Activated T-cell treated with anti-CD3 and anti-CD28 coated beads, Interleukin-2, amount 50 U/mL, for 48 hours (primary cell): ENCODE measurements around the gene ZFAND2A.
A peak's percentile ranks its signal among the peaks of the same experiment; 100 is the strongest.
"Not testable (repeated sequence)": the region's sequence is repeated elsewhere in the genome, so short reads cannot be mapped to it uniquely, and the experiment has no call there.

Experiments
- DNase-seq, 2 experiments: peaks; one replicate each; pipeline ENCODE4 v3.0.0-alpha.2; 2020

The ZFAND2A gene

GRCh38 chr7:1121886-1122831 is 37.8 kb downstream of the ZFAND2A start:
- no peak for DNase-seq

DNA sequence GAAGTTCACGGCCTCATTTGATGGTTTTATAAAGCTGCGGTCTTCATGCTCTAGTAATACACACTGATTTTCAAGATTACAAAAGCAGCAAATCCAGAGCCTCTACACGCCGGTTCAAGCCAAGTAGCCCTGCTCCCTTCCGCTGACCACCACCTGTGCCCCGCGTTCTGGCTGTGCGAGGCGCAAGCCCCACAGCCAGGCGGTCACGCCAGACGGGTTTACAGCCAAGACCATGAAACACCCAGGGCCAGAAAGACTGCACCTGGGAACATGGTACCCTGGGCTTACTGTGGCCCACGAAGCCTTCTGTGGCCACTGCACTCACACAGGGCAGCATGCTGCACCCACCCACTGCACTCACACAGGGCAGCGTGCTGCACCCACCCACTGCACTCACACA is 38.5 kb downstream of the ZFAND2A start:
- DNase-seq, result no peak

DNA sequence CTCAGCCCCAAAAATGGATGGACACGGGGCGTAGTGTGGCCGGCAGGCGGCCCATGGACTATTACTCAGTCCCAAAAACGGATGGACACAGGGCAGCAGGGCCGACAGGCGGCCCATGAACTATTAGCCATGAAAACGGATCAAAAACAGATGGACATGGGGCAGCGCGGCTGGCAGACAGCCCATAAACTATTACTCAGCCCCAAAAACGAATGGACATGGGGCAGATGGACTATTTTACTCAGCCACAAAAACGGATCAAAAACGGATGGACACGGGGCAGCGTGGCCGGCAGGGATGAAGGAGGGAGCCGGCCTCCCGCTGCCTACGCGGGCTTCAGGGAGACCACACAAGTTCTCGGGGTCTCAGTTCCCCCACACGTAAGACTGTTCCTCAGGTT is 39.2 kb downstream of the ZFAND2A start:
- no peak for DNase-seq

DNA sequence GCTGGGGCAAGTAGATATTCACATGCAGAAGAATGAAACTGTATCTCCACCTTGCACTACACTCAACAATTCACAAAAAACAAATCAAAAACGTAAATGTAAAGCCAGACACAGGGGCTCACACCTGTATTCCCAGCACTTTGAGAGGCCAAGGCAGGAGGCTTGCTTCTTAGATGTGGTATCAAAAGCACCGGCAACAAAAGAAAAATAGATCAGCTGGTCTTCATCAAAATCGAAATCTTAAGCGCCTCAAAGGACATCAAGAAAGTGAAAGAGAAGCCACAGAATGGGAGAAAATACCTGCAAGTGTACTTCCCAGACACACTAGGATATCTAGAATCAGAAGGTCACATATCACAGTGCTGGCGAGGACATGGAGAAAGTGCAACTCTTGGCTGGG is 40.8 kb downstream of the ZFAND2A start:
- no peak for DNase-seq

- no peak for DNase-seq
These were observed 42.6 kb downstream of the ZFAND2A start for GRCh38 chr7:1117321-1117928.

DNA sequence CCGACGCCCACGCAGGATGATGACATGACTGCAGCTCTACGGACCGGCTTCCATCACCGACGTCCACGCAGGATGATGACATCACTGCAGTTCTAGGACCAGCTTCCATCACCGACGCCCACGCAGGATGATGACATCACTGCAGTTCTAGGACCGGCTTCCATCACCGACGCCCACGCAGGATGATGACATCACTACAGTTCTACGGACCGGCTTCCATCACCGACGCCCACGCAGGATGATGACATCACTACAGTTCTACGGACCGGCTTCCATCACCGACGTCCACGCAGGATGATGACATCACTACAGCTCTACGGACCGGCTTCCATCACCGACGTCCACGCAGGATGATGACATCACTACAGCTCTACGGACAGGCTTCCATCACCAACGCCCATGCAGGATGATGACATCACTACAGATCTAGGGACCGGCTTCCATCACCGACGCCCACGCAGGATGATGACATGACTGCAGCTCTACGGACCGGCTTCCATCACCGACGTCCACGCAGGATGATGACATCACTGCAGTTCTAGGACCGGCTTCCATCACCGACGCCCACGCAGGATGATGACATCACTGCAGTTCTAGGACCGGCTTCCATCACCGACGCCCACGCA is 43.5 kb downstream of the ZFAND2A start:
- DNase-seq, result not testable (repeated sequence)

GRCh38 chr7:1115171-1116045 is 44.6 kb downstream of the ZFAND2A start:
- DNase-seq, result peak; percentile 31 to 43

DNA sequence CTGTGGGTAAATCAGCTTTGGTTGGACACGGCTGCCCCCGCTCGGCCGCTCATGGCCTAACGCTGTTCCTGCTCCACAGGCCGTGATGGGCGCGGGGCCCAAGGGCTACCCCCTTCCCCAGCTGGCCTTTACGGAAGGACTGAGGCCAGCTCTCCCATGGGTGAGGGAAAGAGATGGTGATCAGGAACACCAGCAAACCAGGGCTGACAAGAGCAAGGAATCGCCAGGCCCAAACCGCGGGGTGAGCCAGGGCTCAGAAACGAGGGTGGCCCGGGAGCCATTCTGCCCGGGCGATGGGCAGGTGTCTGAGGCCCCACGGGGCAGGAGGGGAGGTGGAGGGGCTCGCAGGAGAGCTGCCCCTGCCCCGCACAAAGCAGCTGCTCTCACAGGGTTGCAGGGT is 45.5 kb downstream of the ZFAND2A start:
- no peak for DNase-seq

DNA sequence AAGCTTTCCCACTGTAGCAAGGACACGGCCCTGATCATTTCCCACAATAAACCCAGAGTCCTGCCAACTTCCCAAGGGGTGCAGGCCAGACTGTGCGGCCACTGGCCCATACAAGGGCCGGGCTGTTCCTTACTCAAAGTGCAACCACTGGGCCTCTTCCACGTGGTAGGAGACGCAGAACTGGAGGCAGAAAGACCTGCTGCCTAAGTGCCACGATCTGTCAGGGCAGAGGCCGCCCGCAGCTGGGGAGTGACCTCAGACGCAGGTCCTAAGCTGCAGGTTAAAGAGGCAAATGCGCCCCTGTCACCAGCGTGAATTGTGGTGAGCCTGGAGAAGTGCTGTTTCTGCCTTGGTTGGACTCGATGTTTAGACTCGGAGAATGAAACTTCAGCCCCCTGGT is 45.9 kb downstream of the ZFAND2A start:
- no peak for DNase-seq

DNA sequence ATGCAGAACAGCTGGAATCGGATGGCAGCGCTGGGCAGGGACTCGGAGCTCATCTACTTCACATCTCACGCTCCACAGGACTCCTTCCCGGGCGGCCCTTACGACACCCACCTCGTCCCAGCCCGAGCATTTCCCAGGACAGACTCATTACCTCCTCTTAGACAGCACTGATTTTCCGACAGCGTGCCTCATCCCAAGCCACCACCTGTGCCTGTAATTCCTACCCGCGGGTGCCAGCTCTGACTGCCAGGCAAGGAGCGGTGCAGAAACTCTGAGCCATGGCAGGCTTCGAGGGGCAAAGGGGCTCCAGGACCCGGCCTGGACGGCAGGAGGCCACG is 46.5 kb downstream of the ZFAND2A start:
- no peak for DNase-seq

- DNase-seq, result no peak
These were observed 47.1 kb downstream of the ZFAND2A start for GRCh38 chr7:1112625-1113547.

DNA sequence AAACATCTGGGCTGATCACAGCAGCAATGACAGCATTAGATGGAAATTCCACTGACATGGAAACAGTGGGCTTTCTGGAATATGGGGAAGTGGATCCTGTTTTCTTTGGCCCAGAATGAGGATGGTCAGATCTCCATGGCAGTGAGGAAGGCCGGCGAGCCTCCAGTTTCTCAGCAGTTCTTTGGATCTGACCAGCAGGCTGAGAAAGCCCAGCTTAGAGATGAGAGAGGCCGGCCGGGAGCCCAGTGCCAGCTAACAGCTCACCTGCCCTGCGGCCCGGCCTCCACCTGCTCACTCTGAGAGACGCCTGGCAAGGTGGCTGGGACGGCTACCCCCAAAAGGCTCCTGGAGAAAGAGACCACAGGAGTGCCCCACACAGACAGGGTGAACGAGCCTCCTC is 47.9 kb downstream of the ZFAND2A start:
- no peak for DNase-seq

DNA sequence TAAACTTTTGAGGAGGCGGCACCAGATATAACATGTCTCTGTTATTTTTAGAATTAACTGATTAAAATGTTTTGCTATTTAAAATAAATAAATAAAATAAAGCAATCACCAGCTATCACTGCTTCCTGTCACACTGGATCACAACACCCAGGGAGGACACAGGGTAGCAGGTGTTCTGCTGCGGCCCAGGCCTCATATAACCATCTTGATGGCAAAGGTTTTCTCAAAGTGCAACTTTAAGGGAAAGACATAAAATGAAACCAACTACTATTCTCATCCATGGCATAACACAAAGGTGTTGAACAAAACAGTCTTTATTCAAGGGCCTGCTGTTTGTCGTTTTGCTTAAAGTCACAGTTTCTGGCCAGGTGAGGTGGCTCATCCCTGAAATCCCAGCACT is 48.8 kb downstream of the ZFAND2A start:
- no peak for DNase-seq

DNA sequence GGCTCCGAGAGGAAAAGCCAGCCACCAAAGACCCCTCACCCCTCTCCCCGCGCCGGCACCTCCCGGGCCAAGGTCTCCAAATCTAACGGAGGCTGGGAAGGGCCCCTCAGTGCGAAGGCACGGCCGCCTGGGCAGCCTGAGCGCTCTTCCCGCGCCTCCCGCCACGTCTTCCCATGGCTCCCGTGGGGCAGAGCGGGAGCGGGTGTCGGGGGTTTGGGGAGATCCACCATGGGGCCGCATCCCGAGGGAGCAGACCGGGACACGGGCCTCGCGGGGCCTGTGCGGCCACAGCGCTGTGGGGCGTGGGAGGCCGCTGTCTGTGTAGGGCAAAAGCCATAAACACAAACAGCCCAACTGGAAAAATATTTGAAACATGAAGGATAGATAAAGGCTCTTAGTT is 49.6 kb downstream of the ZFAND2A start:
- no peak for DNase-seq

- no peak for DNase-seq
These were observed 50.2 kb downstream of the ZFAND2A start for GRCh38 chr7:1109581-1110310.

DNA sequence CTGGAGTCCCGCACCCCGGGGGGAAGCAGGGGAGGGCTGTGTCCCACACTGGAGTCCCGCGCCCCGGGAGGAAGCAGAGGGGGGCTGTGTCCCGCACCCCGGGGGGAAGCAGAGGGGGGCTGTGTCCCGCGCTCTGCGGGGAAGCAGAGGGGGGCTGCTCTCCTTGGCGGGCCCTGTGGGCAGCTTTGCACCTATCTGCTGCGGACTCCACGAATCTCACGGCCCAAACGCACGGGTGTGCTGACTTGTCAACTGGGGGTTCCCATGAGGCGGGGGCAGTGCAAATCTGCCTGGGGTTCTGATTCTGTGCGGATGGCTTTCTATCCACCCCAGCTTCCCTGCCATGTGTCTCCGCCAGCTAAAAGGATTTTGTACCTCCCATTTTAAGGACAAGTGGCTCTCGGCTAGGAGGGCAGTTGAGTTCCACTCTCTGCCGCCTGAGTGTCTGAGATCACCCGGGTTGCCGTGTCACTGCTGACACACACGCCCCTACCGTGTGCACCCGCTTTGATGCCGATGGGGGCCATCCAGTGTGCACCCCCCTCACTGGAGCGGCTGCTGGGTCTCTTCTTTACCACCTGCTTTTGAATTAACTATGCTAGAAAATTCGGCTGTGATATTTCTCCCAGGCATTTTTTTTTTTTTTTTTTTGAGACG is 51.6 kb downstream of the ZFAND2A start:
- no peak for DNase-seq

- DNase-seq, result no peak
These were observed 53.1 kb downstream of the ZFAND2A start for GRCh38 chr7:1106793-1107421.

- DNase-seq, result no peak
These were observed 53.8 kb downstream of the ZFAND2A start for GRCh38 chr7:1106063-1106792.

- DNase-seq, result no peak
These were observed 54.8 kb downstream of the ZFAND2A start for GRCh38 chr7:1105189-1105588.
